Neural cell (in vitro differentiated cells): Measurements from ENCODE around the gene CCNY. TPM values are rescaled to one million over a fixed set of nuclear protein-coding genes. Genes with fewer than 3 reads are reported as not detected.
A peak's percentile ranks its signal among the peaks of the same experiment; 100 is the strongest.

ENCODE experiments used
- H2AFZ ChIP-seq: fragments of 200-600, 300-800 bp; sonication (generic), shearing (Covaris generic); 2 replicates; pipeline ENCODE4 v1.6.0; 2014; ENCODE audit warnings: low read depth, mild to moderate bottlenecking, antibody characterized with exemption, low read length, moderate library complexity
- H3F3A ChIP-seq: fragments of 200-600 bp; shearing (Covaris generic); 2 replicates; pipeline ENCODE4 v1.6.1; 2016; ENCODE audit warnings: mild to moderate bottlenecking, moderate library complexity, mixed read lengths, antibody characterized with exemption, low read length; ENCODE audit not compliant: insufficient read depth, poor library complexity, severe bottlenecking
- H3K27ac ChIP-seq: fragments of 200-600, 300-800 bp; sonication (generic), shearing (Covaris generic); 2 replicates; pipeline ENCODE4 v1.5.1; 2014; ENCODE audit warnings: mild to moderate bottlenecking, low read length, moderate library complexity
- H3K27me3 ChIP-seq: fragments of 300-800, 200-600 bp; sonication (generic), shearing (Covaris generic); 2 replicates; pipeline ENCODE4 v1.6.0; 2014; ENCODE audit warnings: mild to moderate bottlenecking, low read depth, low read length, moderate library complexity; ENCODE audit not compliant: insufficient read depth
- H3K36me3 ChIP-seq: fragments of 300-800, 200-600 bp; sonication (generic), shearing (Covaris generic); 2 replicates; pipeline ENCODE4 v1.5.1; 2014; ENCODE audit warnings: mild to moderate bottlenecking, antibody characterized with exemption, low read length, moderate library complexity; ENCODE audit not compliant: insufficient read depth
- H3K4me2 ChIP-seq: fragments of 300-800, 200-600 bp; sonication (generic), shearing (Covaris generic); 2 replicates; pipeline ENCODE4 v1.6.0; 2014; ENCODE audit warnings: mild to moderate bottlenecking, low read length
- H3K4me3 ChIP-seq: fragments of 300-800, 200-600 bp; sonication (generic), shearing (Covaris generic); 2 replicates; pipeline ENCODE4 v1.5.1; 2014; ENCODE audit warnings: mild to moderate bottlenecking, low read length, moderate library complexity
- H3K79me2 ChIP-seq: fragments of 200-600 bp; shearing (Covaris generic); replicated peaks from 2 replicates; pipeline ENCODE4 v1.6.0; 2014; ENCODE audit warnings: mild to moderate bottlenecking, low read length, moderate library complexity; ENCODE audit not compliant: insufficient read depth
- H3K9ac ChIP-seq: fragments of 300-800, 200-600 bp; sonication (generic), shearing (Covaris generic); 2 replicates; pipeline ENCODE4 v1.6.1; 2016; ENCODE audit warnings: mild to moderate bottlenecking, low read length, mixed read lengths
- H3K9me2 ChIP-seq: fragments of 200-600 bp; shearing (Covaris generic); 2 replicates; pipeline ENCODE4 v1.6.1; 2016; ENCODE audit warnings: mild to moderate bottlenecking, low read length, mixed read lengths; ENCODE audit not compliant: insufficient read depth
- H3K9me3 ChIP-seq: fragments of 200-600, 300-800 bp; sonication (generic), shearing (Covaris generic); 2 replicates; pipeline ENCODE4 v1.6.1; 2016; ENCODE audit warnings: mild to moderate bottlenecking, mixed run types, low read length, moderate library complexity, mixed read lengths
- H4K20me1 ChIP-seq: fragments of 200-600 bp; shearing (Covaris generic); 2 replicates; pipeline ENCODE4 v1.6.1; 2016; ENCODE audit warnings: mild to moderate bottlenecking, mixed run types; ENCODE audit not compliant: insufficient read depth
- CTCF ChIP-seq: fragments of 450-650 bp; IDR thresholded peaks from 2 replicates; pipeline ENCODE4 v1.5.1; 2014; ENCODE audit warnings: antibody characterized with exemption, mild to moderate bottlenecking, moderate library complexity; ENCODE audit not compliant: poor library complexity, severe bottlenecking
- EP300 ChIP-seq: fragments of 450-650 bp; conservative IDR thresholded peaks from 2 replicates; pipeline ENCODE4 v1.6.1; 2014; ENCODE audit warnings: antibody characterized with exemption, mild to moderate bottlenecking, moderate library complexity; ENCODE audit not compliant: poor library complexity, severe bottlenecking
- EZH2 ChIP-seq: fragments of 200-600, 300-800 bp; shearing (Covaris generic), sonication (generic); IDR thresholded peaks from 2 replicates; pipeline ENCODE4 v1.6.1; 2014; ENCODE audit warnings: antibody characterized with exemption, low read length, borderline replicate concordance, mild to moderate bottlenecking; ENCODE audit not compliant: insufficient read depth, poor library complexity, severe bottlenecking
- MXI1 ChIP-seq: fragments of 450-650 bp; conservative IDR thresholded peaks from 2 replicates; pipeline ENCODE4 v1.6.1; 2014; ENCODE audit warnings: antibody characterized with exemption, mild to moderate bottlenecking; ENCODE audit not compliant: poor library complexity, severe bottlenecking
- POLR2AphosphoS5 ChIP-seq: IDR thresholded peaks from 2 replicates; pipeline ENCODE4 v1.6.1; 2012
- RAD21 ChIP-seq: fragments of 450-650 bp; conservative IDR thresholded peaks from 2 replicates; pipeline ENCODE4 v1.6.1; 2014; ENCODE audit warnings: antibody characterized with exemption, mild to moderate bottlenecking, moderate library complexity
- REST ChIP-seq: IDR thresholded peaks from 2 replicates; pipeline ENCODE4 v1.6.1; 2012; ENCODE audit warnings: borderline replicate concordance
- SMC3 ChIP-seq: fragments of 450-650 bp; conservative IDR thresholded peaks from 2 replicates; pipeline ENCODE4 v1.6.1; 2014; ENCODE audit warnings: antibody characterized with exemption, mild to moderate bottlenecking, moderate library complexity; ENCODE audit not compliant: poor library complexity
- TAF1 ChIP-seq: IDR thresholded peaks from 2 replicates; pipeline ENCODE4 v1.6.1; 2012; ENCODE audit warnings: low read depth
- polyA plus RNA-seq: library from polyadenylated mRNA; depleted of rRNA; stranded (reverse); fragments of >200 nt; gene quantifications from 2 replicates; pipeline ENCODE4 v1.2.3, GENCODE V29; 2014

CCNY gene
- polyA plus RNA-seq, 1 donor from 2014 or later: 36.4 TPM

- Histone ChIP-seq H3K4me3 (no peak overlapping the region), H3K27me3 (no peaks in the 10 kb centered on the region), H3K9me3 (no peaks in the 10 kb centered on the region), H3K36me3 (no peaks in the 10 kb centered on the region), H2AFZ (no peak overlapping the region), H3K27ac (no peak overlapping the region), H4K20me1 (no peaks in the 10 kb centered on the region), H3K79me2 (peaks cover 17% of the 10 kb centered on the region), H3K9ac (no peak overlapping the region), H3K4me2 (no peak overlapping the region), H3K9me2 (no peaks in the 10 kb centered on the region), H3F3A (no peaks in the 10 kb centered on the region)
- no peak for TF ChIP-seq TAF1
- no peak for TF ChIP-seq REST
- no peak for TF ChIP-seq EP300
- TF ChIP-seq CTCF: no peak
- TF ChIP-seq POLR2AphosphoS5: no peak
- no peak for TF ChIP-seq SMC3
- no peak for TF ChIP-seq MXI1
- no peak for TF ChIP-seq EZH2
- no peak for TF ChIP-seq RAD21
These were observed 96.6 kb downstream of the CCNY start for GRCh38 chr10:35432781-35433338.

- no peak overlapping the region for H3K4me3 ChIP-seq
- H3K9me3 ChIP-seq: no peaks in the 10 kb centered on the region
- H2AFZ ChIP-seq: no peak overlapping the region
- H3K4me2 ChIP-seq: no peak overlapping the region
- no peaks in the 10 kb centered on the region for H3K9me2 ChIP-seq
- no peaks in the 10 kb centered on the region for H3F3A ChIP-seq
- peak overlapping the region; percentile 3 for H3K27ac ChIP-seq
- H4K20me1 ChIP-seq: no peaks in the 10 kb centered on the region
- peaks cover 17% of the 10 kb centered on the region for H3K79me2 ChIP-seq
- no peaks in the 10 kb centered on the region for H3K36me3 ChIP-seq
- H3K27me3 ChIP-seq: no peaks in the 10 kb centered on the region
- H3K9ac ChIP-seq: no peak overlapping the region
- TF ChIP-seq MXI1: no peak
- no peak for TF ChIP-seq TAF1
- TF ChIP-seq POLR2AphosphoS5: no peak
- TF ChIP-seq EP300: no peak
- TF ChIP-seq CTCF: no peak
- TF ChIP-seq SMC3: no peak
- TF ChIP-seq RAD21: no peak
- no peak for TF ChIP-seq REST
- TF ChIP-seq EZH2: no peak
These were observed 97.6 kb downstream of the CCNY start for GRCh38 chr10:35433851-35434426.
